HG03159 (cell line): ENCODE data around the gene NEDD9.

ENCODE experiments used
- ATAC-seq: cut with Tn5 transposase; IDR thresholded peaks from one replicate; pipeline ENCODE4 v1.9.1; 2021; ENCODE audit warnings: mild to moderate bottlenecking, moderate library complexity; ENCODE audit not compliant: unreplicated experiment

Gene NEDD9

DNA sequence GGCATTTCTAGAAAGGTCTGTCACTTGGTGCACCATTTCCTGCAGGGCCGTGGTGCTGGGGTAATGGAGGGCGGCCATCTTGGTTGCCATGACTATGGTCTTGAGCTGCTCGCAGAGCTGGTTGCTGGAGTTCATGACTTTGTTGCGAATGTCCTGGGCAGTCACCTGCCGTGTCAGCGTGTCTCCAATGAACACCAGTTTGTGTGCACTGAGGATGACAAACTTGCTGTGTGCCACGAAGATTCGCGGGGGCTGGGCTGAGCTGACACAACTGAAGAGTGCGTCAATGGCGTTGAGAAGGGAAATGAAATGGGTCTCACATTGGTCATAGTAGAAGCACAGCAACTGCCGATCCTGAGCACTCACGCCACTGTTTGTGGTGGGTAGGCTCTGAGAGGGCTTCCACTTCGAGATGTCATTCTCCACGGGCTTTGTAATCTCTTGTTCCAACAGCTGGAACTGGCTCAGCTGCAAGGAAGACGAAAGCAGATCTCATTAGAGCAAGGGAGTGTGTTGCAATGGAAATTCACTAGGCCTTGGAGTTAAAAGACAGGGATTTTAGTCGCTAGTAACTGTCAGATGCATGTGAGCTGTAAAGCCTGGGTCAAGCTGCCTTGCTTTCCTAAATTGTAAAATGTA is 47.1 kb downstream of the NEDD9 start:
- no peak for ATAC-seq

DNA sequence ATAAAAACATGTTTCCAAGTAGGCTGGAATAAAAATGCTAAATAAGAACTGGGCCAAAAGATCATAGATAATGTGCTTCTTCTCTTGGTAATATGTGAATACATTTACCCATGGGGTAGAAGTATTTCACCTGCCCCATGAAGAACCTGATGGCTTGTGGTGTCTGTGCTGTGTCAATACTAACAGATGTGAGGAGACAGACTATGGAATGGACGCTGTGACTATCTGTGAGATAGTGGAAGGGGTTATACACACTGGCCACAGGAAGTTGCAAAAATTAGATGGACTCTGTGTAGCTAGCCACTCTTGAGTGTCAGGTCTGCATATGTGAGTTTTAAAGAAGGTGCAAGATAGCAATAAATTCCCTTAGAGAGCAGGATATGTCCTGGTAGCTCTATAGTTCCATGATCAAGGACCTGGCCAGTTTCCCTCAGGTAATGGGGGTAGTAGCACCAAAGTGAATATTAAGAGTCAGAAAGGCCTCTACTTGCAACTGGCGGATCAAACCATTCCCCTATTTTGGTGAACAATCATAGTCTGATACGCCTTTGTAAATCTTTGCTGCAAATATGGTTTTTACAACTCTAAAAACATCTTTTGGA is 48.6 kb downstream of the NEDD9 start:
- no peak for ATAC-seq

DNA sequence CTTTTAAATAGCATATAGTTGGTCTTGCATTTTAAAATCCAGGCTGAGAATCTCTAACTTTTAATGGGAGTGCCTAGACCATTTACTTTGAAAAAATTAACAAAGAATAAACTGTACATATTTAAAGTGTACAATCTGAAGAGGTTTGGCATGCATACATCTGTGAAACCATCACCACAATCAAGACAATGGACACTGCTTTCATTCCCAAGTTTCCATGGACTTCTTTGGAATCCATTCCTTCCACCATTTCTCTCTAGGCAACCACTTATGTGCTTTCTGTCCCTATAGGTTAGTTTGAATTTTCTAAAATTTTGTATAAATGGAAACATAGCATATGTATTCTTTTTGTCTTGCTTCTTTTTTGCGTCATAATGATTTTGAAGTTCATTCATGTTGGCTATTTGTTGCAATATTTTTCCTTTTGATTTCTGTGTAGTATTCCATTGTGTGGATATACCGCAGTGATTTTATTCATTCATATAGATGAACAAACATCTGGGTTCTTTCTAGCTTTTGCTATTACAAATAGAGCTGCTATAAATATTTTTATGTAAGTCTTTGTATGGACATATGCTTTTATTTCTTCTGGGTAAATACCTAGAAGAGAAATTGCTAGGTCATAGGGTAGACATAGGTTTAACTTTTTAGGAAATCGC is 50.9 kb downstream of the NEDD9 start:
- ATAC-seq: no peak

DNA sequence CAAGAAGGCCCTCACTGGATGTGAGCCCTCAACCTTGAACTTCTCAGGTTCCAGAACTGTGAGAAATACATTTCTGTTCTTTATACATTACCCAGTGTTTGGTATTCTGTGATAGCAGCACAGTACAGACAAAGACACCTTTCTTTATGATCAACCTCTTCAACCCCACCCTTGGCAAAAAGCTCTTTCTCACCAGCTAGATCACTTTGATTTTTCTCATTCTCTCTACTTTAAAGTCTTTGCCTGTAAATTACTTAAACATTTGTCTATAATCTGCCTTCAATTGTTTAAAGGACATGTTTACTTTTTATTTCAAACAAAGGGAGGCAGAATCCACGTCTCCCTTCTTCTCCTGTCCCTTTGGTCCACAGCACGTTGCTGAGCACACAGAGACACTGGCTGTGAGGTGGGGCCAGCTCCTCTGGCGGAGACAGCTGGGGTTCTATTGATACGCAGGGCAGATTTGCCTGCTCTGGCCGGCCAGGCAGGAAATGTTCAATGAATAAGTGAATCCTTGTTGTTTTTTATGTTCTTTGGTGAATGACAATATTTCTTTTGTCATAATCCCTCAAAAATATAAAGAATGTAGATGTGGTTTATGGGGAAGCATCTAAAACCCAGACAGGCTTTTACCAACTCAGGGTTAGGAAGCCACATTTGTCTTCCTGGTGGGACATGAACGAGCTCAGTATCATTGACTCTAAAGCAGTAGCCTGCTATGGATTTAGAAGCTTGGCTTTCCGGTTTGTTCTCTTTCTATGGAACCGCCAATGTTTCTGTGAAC is 52.9 kb downstream of the NEDD9 start:
- ATAC-seq: no peak

DNA sequence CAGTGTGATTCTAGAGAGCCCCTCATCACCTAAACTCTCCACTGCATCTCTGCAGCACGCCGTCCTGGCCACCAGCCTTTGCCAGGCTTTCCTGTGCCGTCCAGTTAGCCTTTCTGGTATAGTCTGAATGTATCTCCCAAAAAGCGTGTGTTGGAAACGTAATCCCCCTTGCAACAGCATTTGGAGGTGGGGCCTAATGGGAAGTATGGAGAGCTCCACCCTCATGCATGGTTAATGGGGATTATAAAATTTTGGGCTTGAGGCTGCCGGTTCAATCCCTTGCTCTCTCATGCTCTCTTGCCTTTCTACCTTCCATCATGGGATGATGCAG is 53.4 kb downstream of the NEDD9 start:
- no peak for ATAC-seq

DNA sequence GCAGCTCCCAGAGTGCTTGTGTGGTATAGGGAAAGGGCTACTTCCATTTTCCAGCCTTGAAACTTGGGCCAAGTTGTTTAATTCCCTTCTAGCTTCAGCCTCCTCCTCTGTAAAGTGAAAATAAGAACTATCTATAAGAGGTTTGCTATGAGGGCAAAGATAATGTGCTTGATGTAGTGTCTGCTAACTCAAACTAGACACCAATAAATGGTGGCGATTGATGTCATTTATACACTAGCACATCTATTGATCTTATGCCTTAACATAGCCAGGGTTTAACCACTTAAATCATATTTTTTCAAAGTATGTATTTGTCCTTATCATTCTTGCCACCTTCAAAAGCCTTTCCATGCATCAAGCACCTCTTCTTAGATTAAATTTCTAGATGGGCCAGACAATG is 55.2 kb downstream of the NEDD9 start:
- ATAC-seq: no peak

DNA sequence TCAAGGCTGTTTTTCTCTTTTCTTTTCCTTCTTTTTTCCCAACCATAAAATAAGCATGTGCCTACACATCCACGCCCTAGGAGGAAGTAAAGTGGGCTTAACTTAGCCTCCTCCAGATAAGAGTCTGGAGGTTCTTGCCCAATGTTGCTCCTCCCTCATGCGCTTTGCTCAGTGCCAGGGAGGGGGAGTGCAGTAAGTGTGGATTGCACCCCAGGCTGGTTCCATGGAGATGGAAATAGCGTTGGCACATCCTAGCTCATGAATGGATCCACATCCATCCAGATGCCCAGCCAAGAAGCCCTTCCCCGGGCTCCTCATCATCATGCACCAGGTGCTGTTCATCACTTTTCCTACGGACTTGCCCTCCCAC is 58.2 kb downstream of the NEDD9 start:
- ATAC-seq: no peak

DNA sequence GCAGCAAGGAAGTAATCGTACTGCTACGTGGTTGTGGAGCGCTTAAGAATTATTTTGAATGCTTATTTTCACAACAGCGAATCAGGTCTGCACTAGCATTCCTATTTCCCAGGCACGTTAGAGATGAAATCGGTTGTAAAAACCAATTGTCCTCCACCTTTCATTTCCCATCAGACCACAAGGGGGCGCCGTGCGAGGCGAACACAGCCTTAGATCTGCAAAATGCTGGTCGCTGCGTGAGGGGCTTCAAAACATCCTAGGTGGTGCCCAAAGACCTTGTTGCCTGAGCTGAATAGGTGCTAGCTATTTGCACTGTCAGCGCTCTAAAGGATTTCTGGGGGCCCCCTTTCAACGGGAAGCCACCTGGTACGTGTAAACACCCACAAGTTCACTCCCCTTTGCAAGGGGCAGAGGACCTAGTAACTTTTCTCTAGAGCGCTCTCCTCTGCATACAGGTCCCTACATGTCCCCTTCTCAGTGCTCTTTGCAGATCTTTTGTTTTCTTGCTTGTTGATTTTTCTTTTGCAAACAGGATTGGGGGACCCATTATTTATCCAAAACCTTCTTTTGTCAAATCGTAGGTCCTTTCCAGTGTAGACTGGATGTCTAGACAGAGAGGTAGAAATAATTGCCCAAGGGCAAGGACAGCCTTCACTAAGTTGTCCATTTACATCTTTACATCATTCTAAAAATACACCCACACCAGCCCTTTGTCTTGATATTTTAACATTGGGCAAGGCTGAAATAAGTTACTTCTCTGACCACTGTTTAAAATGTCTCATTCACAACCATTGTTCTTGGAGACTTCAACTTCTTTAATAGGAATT is 59.8 kb downstream of the NEDD9 start:
- ATAC-seq: no peak

DNA sequence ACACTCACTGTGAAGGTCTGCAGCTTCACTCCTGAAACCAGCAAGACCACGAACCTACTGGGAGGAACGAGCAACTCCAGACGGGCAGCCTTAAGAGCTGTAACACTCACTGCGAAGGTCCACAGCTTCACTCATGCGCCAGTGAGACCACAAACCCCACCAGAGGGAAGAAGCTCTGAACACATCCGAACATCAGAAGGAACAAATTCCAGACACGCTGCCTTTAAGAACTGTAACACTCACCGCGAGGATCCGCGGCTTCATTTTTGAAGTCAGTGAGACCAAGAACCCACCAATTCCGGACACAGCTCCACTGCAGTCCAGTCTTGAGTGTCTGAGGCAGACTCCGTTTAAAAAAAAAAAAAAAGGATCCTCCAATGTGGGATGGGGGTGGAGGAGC is 60.5 kb downstream of the NEDD9 start:
- ATAC-seq: no peak

DNA sequence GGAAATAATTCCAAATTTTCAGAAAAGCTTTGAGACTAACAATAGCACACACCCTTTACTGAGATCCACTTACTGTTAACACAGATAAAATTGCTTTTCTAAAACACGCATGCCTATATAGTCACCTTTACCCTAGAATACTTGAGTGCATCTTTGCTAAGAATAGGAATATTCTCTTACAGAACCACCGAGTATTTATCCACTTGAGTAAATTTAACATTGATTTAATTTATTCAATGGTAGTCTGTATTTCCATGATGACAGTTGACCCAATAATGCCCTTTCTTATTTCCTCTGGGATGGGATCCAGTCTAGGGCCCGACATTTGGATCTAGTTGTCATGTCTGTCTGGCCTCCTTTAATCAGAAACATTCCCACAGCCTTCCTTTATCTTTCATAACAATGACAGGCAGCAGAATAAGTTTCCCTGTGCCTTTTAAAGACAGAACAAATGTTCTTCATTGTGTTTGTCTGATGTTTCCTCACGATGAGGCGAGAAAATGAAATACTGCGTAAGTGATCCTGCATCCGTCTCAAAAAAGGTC is 64.3 kb downstream of the NEDD9 start:
- ATAC-seq: no peak

DNA sequence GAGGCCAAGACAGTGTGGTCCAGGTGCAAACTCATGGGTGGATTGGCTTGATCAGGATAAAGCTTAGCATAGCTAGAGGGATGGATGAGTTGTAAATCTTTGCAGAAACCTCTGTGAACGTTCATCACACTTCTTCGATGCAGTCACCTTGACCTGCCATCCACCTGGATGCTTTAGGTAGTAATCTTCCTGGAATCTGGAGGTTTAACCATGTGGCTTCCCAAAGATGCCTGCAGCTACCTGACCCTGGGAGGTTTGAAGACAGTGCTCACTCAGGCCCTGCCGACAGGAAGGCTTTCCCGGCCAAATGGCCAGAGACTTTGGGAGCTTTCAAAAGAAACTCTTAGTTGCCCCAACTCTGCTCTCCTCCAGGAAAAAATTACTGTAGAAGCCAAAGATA is 65.5 kb downstream of the NEDD9 start:
- ATAC-seq: no peak

DNA sequence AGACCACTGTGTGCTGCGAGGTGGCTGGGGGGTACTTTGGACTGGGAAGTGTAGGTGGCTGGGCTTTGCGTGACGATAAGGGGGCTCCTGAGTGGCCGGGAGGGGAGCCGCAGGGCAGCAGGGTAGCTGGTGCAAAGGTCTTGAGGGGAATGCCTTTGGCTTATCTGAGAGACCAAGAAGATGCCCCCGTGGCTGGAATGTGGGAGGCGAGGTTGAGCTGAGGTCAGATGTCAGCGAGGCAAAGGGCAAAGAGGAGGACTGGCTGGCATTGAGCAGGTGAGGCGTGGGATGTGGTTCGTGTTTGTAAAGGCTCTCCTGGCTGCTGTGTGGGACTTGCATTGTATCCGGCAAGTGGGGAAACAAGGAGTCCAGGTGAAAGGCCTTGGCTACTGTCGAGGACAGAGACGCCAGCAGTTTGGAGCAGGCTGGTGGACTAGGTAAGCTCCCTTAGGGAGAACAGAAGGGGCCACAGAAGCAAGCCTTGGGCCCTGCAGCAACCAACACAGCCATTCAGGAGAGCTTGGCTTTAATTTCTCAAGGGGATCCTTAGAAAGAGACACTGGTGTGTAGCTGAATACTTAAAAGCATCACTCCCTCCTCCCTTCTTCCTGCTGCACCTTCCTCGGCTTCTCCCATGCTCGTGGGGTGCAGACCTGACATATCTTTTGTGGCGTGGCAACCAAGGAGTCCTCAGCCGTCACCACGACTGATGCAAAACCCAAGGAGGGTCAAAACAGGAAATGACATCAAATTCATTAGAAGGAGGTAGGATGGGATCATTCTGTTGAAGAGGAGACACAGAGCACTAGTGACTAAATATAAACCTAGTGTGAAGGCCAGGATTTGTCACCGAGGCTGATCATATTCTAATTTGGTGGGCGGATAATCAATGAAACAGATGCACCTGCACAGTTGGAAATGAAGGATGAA is 67.5 kb downstream of the NEDD9 start:
- ATAC-seq: no peak

DNA sequence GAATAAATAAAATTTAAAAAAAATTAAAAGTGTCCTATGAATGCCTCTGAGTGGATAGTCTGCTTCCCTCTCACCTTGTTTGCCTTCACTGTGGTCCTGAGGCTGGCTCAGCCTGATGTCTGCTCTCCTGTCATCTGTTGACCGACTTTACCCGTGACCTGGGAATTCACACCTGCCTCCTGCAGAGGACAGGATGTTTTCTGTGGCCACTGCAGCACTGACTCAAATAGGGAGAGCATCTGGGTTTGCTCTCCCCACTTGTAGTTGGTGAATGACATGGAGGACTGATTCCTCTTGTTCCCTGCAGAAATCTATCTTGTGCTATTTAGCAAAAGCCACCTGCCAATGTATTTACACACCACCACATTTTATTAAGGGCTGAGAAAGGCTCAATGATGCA is 68.5 kb downstream of the NEDD9 start:
- no peak for ATAC-seq

DNA sequence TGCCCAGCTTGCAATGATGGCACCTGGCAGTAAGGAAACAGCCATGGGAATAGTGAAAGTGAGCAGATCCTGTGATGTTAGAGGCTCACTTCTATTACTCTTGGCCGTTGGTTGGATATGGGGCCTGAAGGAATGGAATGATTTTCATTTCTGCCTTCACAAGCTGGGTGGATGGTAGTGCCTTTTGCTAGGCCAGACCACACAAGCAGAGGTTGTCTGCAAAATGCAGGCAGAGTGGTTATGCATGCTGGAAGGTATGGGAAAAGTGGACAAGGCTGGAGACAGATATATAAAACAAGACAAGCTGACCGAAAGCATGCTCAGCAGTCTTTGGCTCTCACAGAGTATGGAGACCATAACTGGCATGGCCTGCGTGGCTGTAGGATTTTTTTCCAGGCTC is 70.2 kb downstream of the NEDD9 start:
- ATAC-seq: no peak

DNA sequence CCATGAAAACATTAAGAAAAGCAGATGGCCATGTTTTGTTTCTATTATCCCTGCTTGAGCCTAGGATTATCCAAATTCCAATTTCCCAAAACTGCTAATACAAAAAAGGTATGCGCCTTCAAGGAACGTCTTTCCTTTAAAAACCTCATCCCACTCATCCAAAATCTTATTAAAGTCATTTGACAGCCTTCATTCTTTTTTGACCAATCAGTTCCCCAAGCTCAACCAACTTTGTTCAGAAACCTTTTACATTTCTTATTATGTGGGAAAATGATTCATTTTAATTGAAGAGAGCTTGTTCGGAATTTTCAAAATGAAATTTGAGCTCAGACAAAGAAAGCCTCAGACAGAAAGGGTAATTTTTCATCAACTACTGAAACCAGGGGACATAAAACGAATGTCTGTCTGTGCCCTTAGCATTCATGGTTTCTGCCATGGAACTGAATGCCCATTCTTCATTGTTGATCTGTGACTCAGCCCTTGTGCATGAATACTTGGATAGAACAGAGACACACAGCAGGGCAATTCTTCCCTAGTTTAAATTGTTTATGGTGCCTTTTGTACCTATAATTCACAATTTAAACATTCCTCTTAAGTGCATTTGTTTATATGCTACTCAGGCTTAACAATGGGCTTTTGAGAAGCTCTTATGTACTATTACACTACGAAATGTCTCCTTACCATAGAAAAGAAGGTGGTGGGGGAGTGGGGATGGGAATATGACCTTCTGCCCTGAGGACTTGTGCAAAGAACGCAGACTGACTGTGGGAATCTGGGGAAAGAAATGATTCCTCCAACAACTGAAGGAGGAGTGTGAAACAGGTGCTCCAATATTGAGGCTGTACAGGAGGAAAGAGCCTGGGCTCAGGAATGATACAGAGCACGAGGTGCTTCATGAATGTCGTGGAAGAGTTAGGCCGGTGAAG is 71.2 kb downstream of the NEDD9 start:
- ATAC-seq: no peak

DNA sequence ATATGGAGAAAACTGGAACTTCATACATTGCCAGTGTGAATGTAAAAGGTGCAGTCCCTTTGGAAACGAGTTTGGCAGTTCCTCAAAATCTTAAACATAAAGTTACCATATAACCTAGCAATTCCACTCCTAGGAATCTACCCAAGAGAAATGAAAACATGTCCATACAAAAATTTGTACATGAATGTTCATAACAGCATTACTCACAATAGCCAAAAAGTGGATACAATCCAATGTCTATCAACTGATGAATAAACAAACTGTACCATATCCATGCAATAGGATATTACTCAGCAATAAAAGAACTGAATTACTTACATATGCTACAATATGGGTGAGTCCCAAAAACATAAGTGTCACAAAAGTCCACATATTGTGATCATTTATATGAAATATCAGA is 72.3 kb downstream of the NEDD9 start:
- no peak for ATAC-seq

DNA sequence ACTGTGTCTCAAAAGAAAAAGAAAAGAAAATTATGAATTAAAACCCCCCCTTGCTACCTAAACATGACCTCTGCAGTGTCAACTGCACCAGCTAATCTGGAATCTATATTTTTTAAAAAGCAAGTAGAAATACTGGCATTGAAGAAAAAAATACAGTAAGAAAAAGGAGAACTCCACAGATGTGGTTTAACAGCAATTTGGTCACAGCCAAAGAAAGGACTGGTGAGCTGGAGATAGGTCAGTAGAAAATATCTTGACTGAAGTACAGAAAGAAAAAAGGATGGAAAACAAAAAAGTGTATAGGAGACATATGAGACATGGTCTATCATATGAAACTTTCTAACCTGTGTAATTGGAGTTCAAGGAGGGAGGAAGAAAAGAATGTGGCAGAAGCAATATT is 76.9 kb downstream of the NEDD9 start:
- ATAC-seq: no peak

DNA sequence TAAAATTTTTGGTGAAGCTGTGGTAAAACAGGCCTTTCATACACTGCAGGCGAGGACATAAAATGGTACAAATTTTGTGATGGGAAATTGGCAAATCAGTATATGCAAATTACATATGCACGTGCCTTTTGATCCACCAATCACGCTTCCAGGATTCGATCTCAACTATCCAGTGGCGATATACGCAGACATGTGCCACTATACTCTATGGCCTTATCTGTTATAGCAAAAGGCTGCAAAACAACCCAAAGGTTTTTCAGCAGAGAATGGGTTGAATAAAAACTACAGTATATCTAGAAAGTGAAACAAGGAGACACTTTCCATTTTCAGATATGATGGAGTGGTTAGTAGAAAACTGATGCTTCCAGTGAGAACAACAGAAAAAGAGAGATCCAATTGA is 79.0 kb downstream of the NEDD9 start:
- ATAC-seq: no peak

DNA sequence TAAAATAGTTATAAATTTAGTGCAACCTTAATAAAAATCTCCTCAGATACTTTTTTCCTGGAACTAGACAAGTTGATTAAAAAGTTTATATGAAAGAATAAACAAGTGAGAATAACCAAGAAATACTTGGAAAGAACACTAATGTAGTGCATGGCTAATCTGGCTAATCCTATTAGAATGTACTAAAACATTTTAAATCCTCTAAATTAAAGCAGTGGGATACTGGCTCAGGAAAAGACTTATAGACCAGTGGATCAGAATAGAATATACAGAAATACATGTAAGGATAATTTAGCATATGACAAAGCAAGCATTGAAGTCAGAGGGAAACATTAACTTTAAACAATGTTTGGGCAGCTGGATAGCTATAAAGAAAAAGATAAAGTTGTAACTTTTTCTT is 79.9 kb downstream of the NEDD9 start:
- no peak for ATAC-seq
